ENCODE results near the gene VSX2. TPM values are rescaled to one million over a fixed set of nuclear protein-coding genes. Genes with fewer than 3 reads are reported as not detected.

VSX2 gene
- total and polyA plus RNA-seq, 8 donors, result not detected

GRCh38 chr14:74297986-74298385, 58.7 kb downstream of the VSX2 start:
- Histone ChIP-seq H3K4me3 (no peak overlapping the region), H3K9me3 (no peaks in the 10 kb centered on the region), H3K36me3 (peaks cover 23 to 65% (median 57%) of the 10 kb centered on the region in 4 donors), H3K27me3 (no peaks in the 10 kb centered on the region), H3K4me1 (peaks cover 9 to 38% (median 17%) of the 10 kb centered on the region in 4 donors), H3K27ac (no peak overlapping the region)
- WGBS, 5 donors, result 84 to 93% (median 91%) methylated on average over 10 of the region's 10 CpGs
- no peak for DNase-seq
- no peak for TF ChIP-seq POLR2AphosphoS5 (IDR thresholded peaks at IDR 0.05)
- no peak for TF ChIP-seq EP300 (IDR thresholded peaks at IDR 0.05)
- no peak for TF ChIP-seq POLR2A (IDR thresholded peaks at IDR 0.05)
- no peak for TF ChIP-seq CTCF (IDR thresholded peaks at IDR 0.05)
- intact Hi-C loops (cut with DNase I; ENCODE audit: low total_unique reads), result no loop called here

GRCh38 chr14:74299061-74299545, 59.9 kb downstream of the VSX2 start:
- Histone ChIP-seq H3K9me3 (no peaks in the 10 kb centered on the region), H3K4me3 (no peak overlapping the region), H3K27me3 (no peaks in the 10 kb centered on the region), H3K4me1 (peaks cover 9 to 45% (median 24%) of the 10 kb centered on the region in 4 donors), H3K27ac (peak overlapping the region in 4 of 5 donors; percentile 29 to 55 (median 34)), H3K36me3 (peaks cover 22 to 57% (median 55%) of the 10 kb centered on the region in 4 donors)
- intact Hi-C loops (cut with DNase I; ENCODE audit: low total_unique reads), result no loop called here
- TF ChIP-seq EP300 (IDR thresholded peaks at IDR 0.05) (no peak), POLR2AphosphoS5 (IDR thresholded peaks at IDR 0.05) (peak in 1 of 3 donors; percentile 7), CTCF (IDR thresholded peaks at IDR 0.05) (no peak), POLR2A (IDR thresholded peaks at IDR 0.05) (no peak)
- peak in 1 of 2 donors; percentile 42 for DNase-seq
- 54 to 79% (median 58%) methylated on average over 10 of the region's 10 CpGs for WGBS, 5 donors

GRCh38 chr14:74301594-74302151, 62.4 kb downstream of the VSX2 start:
- no peaks in the 10 kb centered on the region for H3K27me3 ChIP-seq
- no peaks in the 10 kb centered on the region for H3K9me3 ChIP-seq
- H3K27ac ChIP-seq, result peak overlapping the region; percentile 13 to 91 (median 90)
- peaks cover 9 to 34% (median 24%) of the 10 kb centered on the region in 4 donors for H3K4me1 ChIP-seq
- intact Hi-C loops (cut with DNase I; ENCODE audit: low total_unique reads), result no loop called here
- WGBS, 5 donors, result 8 to 29% (median 21%) methylated on average over 22 of the region's 22 CpGs
- DNase-seq, result no peak
- no peak for TF ChIP-seq CTCF (IDR thresholded peaks at IDR 0.05)
- no peak for TF ChIP-seq EP300 (IDR thresholded peaks at IDR 0.05)
- TF ChIP-seq POLR2AphosphoS5 (IDR thresholded peaks at IDR 0.05), result no peak
- TF ChIP-seq POLR2A (IDR thresholded peaks at IDR 0.05), result no peak
- H3K4me3 ChIP-seq, result peak overlapping the region; percentile 92 to 96 (median 95)
- H3K36me3 ChIP-seq, result peaks cover 11 to 33% (median 31%) of the 10 kb centered on the region in 4 donors

GRCh38 chr14:74302152-74302628, 62.9 kb downstream of the VSX2 start:
- H3K9me3 ChIP-seq, result no peaks in the 10 kb centered on the region
- H3K4me3 ChIP-seq, result peak overlapping the region; percentile 92 to 96 (median 95)
- no peaks in the 10 kb centered on the region for H3K27me3 ChIP-seq
- intact Hi-C loops (cut with DNase I; ENCODE audit: low total_unique reads), result no loop called here
- peaks cover 8 to 28% (median 26%) of the 10 kb centered on the region in 4 donors for H3K36me3 ChIP-seq
- 0 to 2% (median 1%) methylated on average over 6 of the region's 6 CpGs for WGBS, 5 donors
- H3K27ac ChIP-seq, result peak overlapping the region; percentile 84 to 91 (median 90)
- peak in 1 of 2 donors; percentile 73 for DNase-seq
- H3K4me1 ChIP-seq, result peaks cover 9 to 34% (median 24%) of the 10 kb centered on the region in 4 donors
- TF ChIP-seq CTCF (IDR thresholded peaks at IDR 0.05) (peak in 5 of 7 experiments; percentile 12 to 51 (median 30)), POLR2AphosphoS5 (IDR thresholded peaks at IDR 0.05) (no peak)
